ENCODE results near the gene LCN9.

LCN9 gene

DNA sequence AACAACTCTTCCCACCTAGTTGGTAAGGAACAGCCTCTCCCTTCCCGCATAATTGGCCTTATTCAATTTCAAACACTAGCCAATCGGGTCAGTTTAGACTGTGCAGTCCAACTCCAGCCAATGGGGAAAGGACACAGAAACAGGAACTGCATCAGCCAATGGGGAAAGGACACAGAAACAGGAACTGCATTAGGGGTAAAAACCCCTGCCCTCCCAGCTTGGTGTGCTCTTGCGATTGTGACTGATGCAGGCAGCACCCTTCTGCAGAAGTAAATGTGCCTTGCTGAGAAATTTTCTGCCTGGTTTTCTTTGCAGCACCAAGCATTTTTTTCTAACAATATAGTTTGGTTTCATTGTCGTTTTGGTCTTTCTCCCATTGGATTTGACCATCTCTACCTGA is 15.2 kb upstream of the LCN9 start:
- H3K27ac ChIP-seq (ENCODE audit: low read depth in 2 of 2, low read length in 2 of 2), result no peak overlapping the region
- no peak overlapping the region for H3K9ac ChIP-seq (ENCODE audit: low read depth in 1 of 2, low read length in 2 of 2)
- H3K4me3 ChIP-seq (ENCODE audit: low read length in 2 of 2), result no peak overlapping the region
- no peaks in the 10 kb centered on the region for H3K36me3 ChIP-seq (ENCODE audit: control insufficient read depth in 2 of 2, insufficient read depth in 2 of 2, low read length in 2 of 2)
- H3K27me3 ChIP-seq (ENCODE audit: control insufficient read depth in 2 of 2, insufficient read depth in 2 of 2, low read length in 2 of 2), result no peaks in the 10 kb centered on the region
- H3K9me3 ChIP-seq (ENCODE audit: control insufficient read depth in 2 of 2, low read length in 2 of 2), result peaks cover 16 to 24% of the 10 kb centered on the region in 2 donors
- H3K4me1 ChIP-seq (ENCODE audit: control insufficient read depth in 2 of 2, insufficient read depth in 2 of 2, low read length in 2 of 2), result no peaks in the 10 kb centered on the region

DNA sequence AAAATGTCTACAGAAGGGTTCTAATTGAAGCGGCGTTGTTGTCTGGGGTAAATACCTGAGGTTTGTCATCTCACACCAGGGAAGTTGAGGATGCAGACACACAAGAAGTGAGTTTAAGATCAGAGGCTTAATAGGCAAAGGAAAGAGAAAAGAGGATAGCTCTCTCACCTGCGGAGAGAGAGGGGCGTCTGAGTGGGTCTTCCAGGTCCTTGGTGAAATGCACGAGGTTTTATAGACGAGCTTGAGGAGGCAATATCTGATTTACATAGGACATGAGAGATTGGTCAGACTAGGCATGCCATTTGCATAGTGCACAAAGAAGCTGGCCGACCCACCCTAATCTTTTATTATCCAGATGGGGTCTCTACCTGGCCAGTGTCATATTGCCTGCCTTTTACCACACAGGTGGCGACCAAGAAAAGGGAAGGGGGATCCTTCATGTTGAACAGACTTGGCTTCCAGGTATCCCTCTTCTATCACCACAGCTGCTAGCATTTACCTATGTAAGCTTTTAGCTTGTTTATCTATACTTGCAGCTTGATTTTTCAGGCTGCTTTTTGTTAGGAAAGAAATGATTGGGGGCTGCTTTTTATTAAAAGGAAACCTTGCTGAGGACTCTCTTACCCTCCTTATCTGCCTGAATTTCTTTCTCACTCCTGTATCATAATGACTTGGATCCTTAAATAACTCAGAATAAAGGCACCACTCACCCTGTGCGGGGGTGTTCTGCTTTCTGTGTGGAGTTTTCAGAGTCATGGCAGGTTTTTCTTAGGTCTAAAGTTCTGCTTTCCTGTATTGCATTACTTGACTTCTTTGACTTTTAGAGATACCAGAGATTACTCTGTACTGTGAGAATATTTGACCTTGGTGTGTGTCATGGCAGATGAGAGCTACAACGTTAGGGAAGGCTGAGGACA is 14.4 kb upstream of the LCN9 start:
- Histone ChIP-seq H3K27me3 (ENCODE audit: control insufficient read depth in 2 of 2, insufficient read depth in 2 of 2, low read length in 2 of 2) (no peaks in the 10 kb centered on the region), H3K4me3 (ENCODE audit: low read length in 2 of 2) (no peak overlapping the region), H3K9me3 (ENCODE audit: control insufficient read depth in 2 of 2, low read length in 2 of 2) (peaks cover 16 to 24% of the 10 kb centered on the region in 2 donors)

DNA sequence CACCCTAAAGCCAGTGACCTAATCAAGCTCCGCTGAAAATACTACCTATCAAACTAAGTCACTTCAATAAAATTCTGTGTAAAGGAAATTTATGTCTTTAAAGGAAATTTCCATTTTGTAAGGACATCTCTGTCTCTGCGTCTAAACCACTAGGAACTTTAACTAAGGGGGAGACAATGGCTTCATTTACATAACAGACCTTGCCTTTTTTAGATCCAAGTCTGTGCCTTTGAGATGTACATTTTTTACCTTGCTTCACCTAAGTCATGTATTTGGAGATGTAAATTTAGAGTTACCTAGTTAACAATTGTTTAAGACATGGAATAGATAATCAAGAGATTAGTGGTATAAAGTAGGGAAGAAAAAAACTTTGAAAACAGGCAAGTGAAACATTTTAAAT is 13.6 kb upstream of the LCN9 start:
- peaks cover 16 to 24% of the 10 kb centered on the region in 2 donors for H3K9me3 ChIP-seq (ENCODE audit: control insufficient read depth in 2 of 2, low read length in 2 of 2)
- H3K9ac ChIP-seq (ENCODE audit: low read depth in 1 of 2, low read length in 2 of 2), result no peak overlapping the region

More for the DNA sequence above, 14.4 kb upstream of the LCN9 start:
- H3K36me3 ChIP-seq (ENCODE audit: control insufficient read depth in 2 of 2, insufficient read depth in 2 of 2, low read length in 2 of 2), result no peaks in the 10 kb centered on the region
- no peak overlapping the region for H3K27ac ChIP-seq (ENCODE audit: low read depth in 2 of 2, low read length in 2 of 2)
- no peaks in the 10 kb centered on the region for H3K4me1 ChIP-seq (ENCODE audit: control insufficient read depth in 2 of 2, insufficient read depth in 2 of 2, low read length in 2 of 2)
- H3K9ac ChIP-seq (ENCODE audit: low read depth in 1 of 2, low read length in 2 of 2), result no peak overlapping the region

DNA sequence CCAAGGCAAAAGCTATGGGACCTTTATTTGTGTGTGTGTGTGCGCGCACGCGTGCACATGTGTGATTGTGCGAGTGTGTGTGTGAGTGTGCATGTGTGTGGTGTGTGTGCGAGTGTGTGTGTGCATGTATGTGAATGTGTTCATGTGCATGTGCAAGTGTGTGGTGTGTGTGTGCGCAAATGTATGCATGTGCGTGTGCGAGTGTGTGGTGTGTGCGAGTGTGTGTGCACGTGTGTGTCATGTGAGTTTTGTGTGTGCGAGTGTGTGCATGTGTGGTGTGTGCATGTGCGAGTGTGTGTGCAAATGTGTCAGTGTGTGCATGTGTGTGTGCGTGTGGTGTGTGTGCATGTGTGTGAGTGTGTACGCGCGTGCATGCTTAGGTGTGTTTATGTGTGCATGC is 12.7 kb upstream of the LCN9 start:
- Histone ChIP-seq H3K4me1 (ENCODE audit: control insufficient read depth in 2 of 2, insufficient read depth in 2 of 2, low read length in 2 of 2) (no peaks in the 10 kb centered on the region), H3K36me3 (ENCODE audit: control insufficient read depth in 2 of 2, insufficient read depth in 2 of 2, low read length in 2 of 2) (no peaks in the 10 kb centered on the region), H3K9ac (ENCODE audit: low read depth in 1 of 2, low read length in 2 of 2) (no peak overlapping the region), H3K27me3 (ENCODE audit: control insufficient read depth in 2 of 2, insufficient read depth in 2 of 2, low read length in 2 of 2) (no peaks in the 10 kb centered on the region), H3K4me3 (ENCODE audit: low read length in 2 of 2) (no peak overlapping the region), H3K9me3 (ENCODE audit: control insufficient read depth in 2 of 2, low read length in 2 of 2) (peaks cover 9 to 15% of the 10 kb centered on the region in 2 donors), H3K27ac (ENCODE audit: low read depth in 2 of 2, low read length in 2 of 2) (no peak overlapping the region)

More for the DNA sequence above, 13.6 kb upstream of the LCN9 start:
- Histone ChIP-seq H3K27me3 (ENCODE audit: control insufficient read depth in 2 of 2, insufficient read depth in 2 of 2, low read length in 2 of 2) (no peaks in the 10 kb centered on the region), H3K36me3 (ENCODE audit: control insufficient read depth in 2 of 2, insufficient read depth in 2 of 2, low read length in 2 of 2) (no peaks in the 10 kb centered on the region), H3K4me1 (ENCODE audit: control insufficient read depth in 2 of 2, insufficient read depth in 2 of 2, low read length in 2 of 2) (no peaks in the 10 kb centered on the region), H3K27ac (ENCODE audit: low read depth in 2 of 2, low read length in 2 of 2) (no peak overlapping the region), H3K4me3 (ENCODE audit: low read length in 2 of 2) (no peak overlapping the region)

DNA sequence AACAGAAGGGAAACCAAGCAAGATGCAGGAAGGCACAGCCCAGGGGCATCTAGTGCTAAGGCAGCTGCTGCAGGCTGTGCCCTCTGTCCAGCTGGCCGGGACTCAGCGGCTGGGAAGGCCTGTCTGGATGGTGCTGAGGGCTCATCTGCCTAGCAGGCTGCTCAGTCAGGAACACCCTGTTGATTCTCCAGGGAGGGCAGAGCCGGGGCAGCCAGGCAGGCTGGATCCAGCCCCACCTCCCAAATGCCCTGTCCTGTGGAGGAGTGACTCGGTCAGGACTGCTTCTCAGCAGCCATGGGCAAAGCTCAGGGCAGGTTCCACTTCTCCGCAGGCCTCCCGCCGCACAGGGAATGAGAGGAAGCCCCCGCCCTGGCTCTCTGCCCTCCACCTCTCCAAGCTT is 7.8 kb upstream of the LCN9 start:
- Histone ChIP-seq H3K27me3 (ENCODE audit: control insufficient read depth in 2 of 2, insufficient read depth in 2 of 2, low read length in 2 of 2) (no peaks in the 10 kb centered on the region), H3K9ac (ENCODE audit: low read depth in 1 of 2, low read length in 2 of 2) (no peak overlapping the region), H3K36me3 (ENCODE audit: control insufficient read depth in 2 of 2, insufficient read depth in 2 of 2, low read length in 2 of 2) (no peaks in the 10 kb centered on the region), H3K9me3 (ENCODE audit: control insufficient read depth in 2 of 2, low read length in 2 of 2) (peaks cover 2 to 3% of the 10 kb centered on the region in 2 donors), H3K4me3 (ENCODE audit: low read length in 2 of 2) (no peak overlapping the region), H3K4me1 (ENCODE audit: control insufficient read depth in 2 of 2, insufficient read depth in 2 of 2, low read length in 2 of 2) (no peaks in the 10 kb centered on the region), H3K27ac (ENCODE audit: low read depth in 2 of 2, low read length in 2 of 2) (no peak overlapping the region)

DNA sequence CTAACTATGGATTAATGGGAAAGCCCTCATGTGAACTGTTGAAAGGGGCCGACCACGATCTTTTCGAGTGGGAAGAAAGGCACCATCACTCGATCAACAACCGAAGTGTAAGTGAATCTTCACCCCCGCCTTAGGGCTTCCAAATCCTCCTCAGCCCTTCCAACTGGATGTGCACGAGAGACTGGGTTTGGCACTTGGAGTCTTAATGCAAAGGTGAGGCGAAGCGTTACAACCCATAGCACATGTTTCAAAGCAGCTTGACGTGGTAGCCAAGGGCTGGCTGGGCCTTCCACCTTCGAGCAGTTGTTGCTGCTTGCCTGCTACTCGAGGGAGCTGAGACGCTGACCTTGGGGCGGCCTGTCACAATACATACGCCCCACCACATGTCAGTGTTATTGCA is 5.7 kb upstream of the LCN9 start:
- Histone ChIP-seq H3K9me3 (ENCODE audit: control insufficient read depth in 2 of 2, low read length in 2 of 2) (no peaks in the 10 kb centered on the region), H3K27me3 (ENCODE audit: control insufficient read depth in 2 of 2, insufficient read depth in 2 of 2, low read length in 2 of 2) (no peaks in the 10 kb centered on the region), H3K9ac (ENCODE audit: low read depth in 1 of 2, low read length in 2 of 2) (no peak overlapping the region), H3K4me3 (ENCODE audit: low read length in 2 of 2) (no peak overlapping the region), H3K27ac (ENCODE audit: low read depth in 2 of 2, low read length in 2 of 2) (no peak overlapping the region), H3K36me3 (ENCODE audit: control insufficient read depth in 2 of 2, insufficient read depth in 2 of 2, low read length in 2 of 2) (no peaks in the 10 kb centered on the region), H3K4me1 (ENCODE audit: control insufficient read depth in 2 of 2, insufficient read depth in 2 of 2, low read length in 2 of 2) (no peaks in the 10 kb centered on the region)

DNA sequence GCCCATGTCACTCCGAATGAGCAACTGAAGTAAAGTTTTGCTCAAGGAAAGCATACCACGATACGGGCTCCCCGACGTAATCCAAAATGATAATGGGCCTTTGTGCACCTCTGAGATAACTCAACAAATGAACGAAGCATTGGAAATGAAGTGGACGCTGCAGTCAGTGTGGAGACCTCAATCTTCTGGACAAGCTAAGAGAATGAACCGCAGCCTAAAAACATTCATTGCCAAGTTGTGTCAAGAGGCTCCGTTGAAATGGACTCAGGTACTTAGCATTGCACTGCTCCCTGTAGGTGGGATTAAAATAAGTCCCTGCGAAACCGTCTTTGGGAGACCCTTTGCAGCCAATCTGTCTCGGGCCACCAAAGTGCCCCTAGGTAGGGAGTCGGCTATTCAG is 3.9 kb upstream of the LCN9 start:
- H3K4me3 ChIP-seq (ENCODE audit: low read length in 2 of 2), result no peak overlapping the region
- no peaks in the 10 kb centered on the region for H3K9me3 ChIP-seq (ENCODE audit: control insufficient read depth in 2 of 2, low read length in 2 of 2)
- no peak overlapping the region for H3K27ac ChIP-seq (ENCODE audit: low read depth in 2 of 2, low read length in 2 of 2)
- H3K9ac ChIP-seq (ENCODE audit: low read depth in 1 of 2, low read length in 2 of 2), result no peak overlapping the region
- H3K27me3 ChIP-seq (ENCODE audit: control insufficient read depth in 2 of 2, insufficient read depth in 2 of 2, low read length in 2 of 2), result no peaks in the 10 kb centered on the region
- H3K36me3 ChIP-seq (ENCODE audit: control insufficient read depth in 2 of 2, insufficient read depth in 2 of 2, low read length in 2 of 2), result no peaks in the 10 kb centered on the region
- no peaks in the 10 kb centered on the region for H3K4me1 ChIP-seq (ENCODE audit: control insufficient read depth in 2 of 2, insufficient read depth in 2 of 2, low read length in 2 of 2)

DNA sequence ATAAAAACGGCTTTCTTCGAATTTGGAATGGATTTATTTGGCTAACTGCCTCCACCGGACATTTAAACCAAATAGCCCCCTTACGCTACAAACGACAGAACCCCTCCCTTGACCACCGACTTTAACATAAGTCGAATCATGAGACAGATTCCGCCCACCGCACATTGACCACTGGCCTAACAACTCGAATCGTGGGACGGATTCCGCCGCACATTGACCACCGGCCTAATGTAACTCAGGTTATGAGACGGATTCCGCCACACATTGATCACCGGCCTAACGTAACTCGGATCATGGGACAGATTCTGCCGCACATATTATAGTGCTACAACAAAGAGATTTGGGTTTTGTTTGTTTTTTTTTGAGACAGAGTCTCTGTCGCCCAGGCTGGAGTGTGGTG is 2.7 kb upstream of the LCN9 start:
- no peaks in the 10 kb centered on the region for H3K4me1 ChIP-seq (ENCODE audit: control insufficient read depth in 2 of 2, insufficient read depth in 2 of 2, low read length in 2 of 2)
- H3K4me3 ChIP-seq (ENCODE audit: low read length in 2 of 2), result no peak overlapping the region
- H3K9ac ChIP-seq (ENCODE audit: low read depth in 1 of 2, low read length in 2 of 2), result no peak overlapping the region
- no peak overlapping the region for H3K27ac ChIP-seq (ENCODE audit: low read depth in 2 of 2, low read length in 2 of 2)
- no peaks in the 10 kb centered on the region for H3K36me3 ChIP-seq (ENCODE audit: control insufficient read depth in 2 of 2, insufficient read depth in 2 of 2, low read length in 2 of 2)
- H3K9me3 ChIP-seq (ENCODE audit: control insufficient read depth in 2 of 2, low read length in 2 of 2), result no peaks in the 10 kb centered on the region
- H3K27me3 ChIP-seq (ENCODE audit: control insufficient read depth in 2 of 2, insufficient read depth in 2 of 2, low read length in 2 of 2), result no peaks in the 10 kb centered on the region

DNA sequence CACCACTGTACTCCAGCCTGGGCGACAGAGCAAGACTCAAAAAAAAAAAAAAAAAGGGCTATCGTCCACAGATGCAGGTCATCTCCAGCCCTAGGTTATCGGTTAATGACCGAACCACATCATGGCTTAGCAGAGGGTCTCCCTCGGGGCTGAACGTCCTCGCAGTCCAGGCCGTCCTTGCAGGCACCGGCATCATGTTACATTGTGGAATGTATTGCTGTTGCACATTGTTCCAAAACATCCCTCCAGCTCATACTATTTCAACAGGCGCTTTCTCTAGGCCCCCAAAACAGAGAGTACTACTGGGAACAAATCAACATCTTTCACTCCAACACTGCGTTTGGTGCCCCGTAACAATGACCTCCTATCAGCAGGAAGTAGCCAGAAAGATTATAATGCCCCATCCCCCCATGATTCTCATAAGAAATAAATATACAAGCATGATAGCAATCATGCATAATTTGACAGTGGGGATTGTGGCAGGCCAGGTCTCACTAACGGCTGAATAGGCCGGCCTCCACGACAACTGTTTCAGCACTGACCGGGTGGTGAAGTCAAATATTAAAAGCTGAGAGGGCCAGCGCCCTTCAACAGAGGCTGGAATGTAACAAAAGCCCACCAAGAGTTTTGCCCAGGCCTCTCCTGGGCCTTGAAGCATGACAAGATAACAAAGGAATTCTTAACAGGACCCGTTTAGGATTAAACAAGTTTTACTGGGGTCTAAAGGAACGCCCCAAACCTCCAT is 1.1 kb upstream of the LCN9 start:
- Histone ChIP-seq H3K36me3 (ENCODE audit: control insufficient read depth in 2 of 2, insufficient read depth in 2 of 2, low read length in 2 of 2) (no peaks in the 10 kb centered on the region), H3K4me1 (ENCODE audit: control insufficient read depth in 2 of 2, insufficient read depth in 2 of 2, low read length in 2 of 2) (no peaks in the 10 kb centered on the region), H3K27me3 (ENCODE audit: control insufficient read depth in 2 of 2, insufficient read depth in 2 of 2, low read length in 2 of 2) (no peaks in the 10 kb centered on the region), H3K27ac (ENCODE audit: low read depth in 2 of 2, low read length in 2 of 2) (no peak overlapping the region), H3K9me3 (ENCODE audit: control insufficient read depth in 2 of 2, low read length in 2 of 2) (no peaks in the 10 kb centered on the region), H3K4me3 (ENCODE audit: low read length in 2 of 2) (no peak overlapping the region), H3K9ac (ENCODE audit: low read depth in 1 of 2, low read length in 2 of 2) (no peak overlapping the region)

DNA sequence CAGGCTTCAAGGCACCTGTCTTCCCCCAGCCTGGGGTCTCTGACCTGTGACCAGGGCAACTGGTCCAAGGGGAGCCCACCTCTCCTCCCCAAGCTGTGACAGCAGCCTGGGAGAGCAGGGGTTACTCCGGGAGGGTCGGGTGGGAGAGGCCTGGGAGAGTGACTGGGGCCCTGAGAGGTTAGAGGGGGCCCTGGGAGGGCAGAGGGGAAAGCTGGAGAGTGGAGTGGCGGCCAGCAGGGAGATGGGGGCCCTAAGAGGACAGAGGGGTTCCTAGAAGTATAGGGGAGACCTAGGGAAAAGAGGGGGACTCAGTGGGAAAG is 302 bp downstream of the LCN9 start:
- no peaks in the 10 kb centered on the region for H3K36me3 ChIP-seq (ENCODE audit: control insufficient read depth in 2 of 2, insufficient read depth in 2 of 2, low read length in 2 of 2)
- H3K4me3 ChIP-seq (ENCODE audit: low read length in 2 of 2), result no peak overlapping the region
- no peaks in the 10 kb centered on the region for H3K9me3 ChIP-seq (ENCODE audit: control insufficient read depth in 2 of 2, low read length in 2 of 2)
- H3K27ac ChIP-seq (ENCODE audit: low read depth in 2 of 2, low read length in 2 of 2), result no peak overlapping the region
- H3K27me3 ChIP-seq (ENCODE audit: control insufficient read depth in 2 of 2, insufficient read depth in 2 of 2, low read length in 2 of 2), result no peaks in the 10 kb centered on the region
- H3K9ac ChIP-seq (ENCODE audit: low read depth in 1 of 2, low read length in 2 of 2), result no peak overlapping the region
- H3K4me1 ChIP-seq (ENCODE audit: control insufficient read depth in 2 of 2, insufficient read depth in 2 of 2, low read length in 2 of 2), result no peaks in the 10 kb centered on the region

All from mucosa of rectum (tissue), 2 donors.